ENCODE results near the gene LMBR1. TPM values are rescaled to one million over a fixed set of nuclear protein-coding genes. Genes with fewer than 3 reads are reported as not detected.

LMBR1 gene
- total and polyA plus RNA-seq, 2 of the 4 experiments (the other 2 are of a cell fraction), result 11.9 to 19.9 TPM

DNA sequence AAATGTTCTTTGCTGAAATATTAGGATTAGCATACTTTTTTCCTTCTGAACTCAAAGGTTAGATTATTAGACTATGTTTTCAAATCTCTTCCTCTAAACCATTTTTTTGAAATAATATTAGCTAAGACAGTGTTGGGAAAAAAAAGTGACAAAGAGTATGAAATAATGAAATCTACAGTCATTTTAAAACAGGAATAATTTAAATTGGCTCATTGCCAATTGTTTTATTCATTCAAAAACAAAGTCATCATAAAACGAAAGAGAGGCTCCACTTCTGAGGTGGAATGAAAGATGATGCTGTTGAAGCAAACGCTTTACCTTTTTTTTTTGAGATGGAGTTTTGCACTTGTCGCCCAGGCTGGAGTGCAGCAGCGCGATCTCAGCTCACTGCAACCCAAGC, 201.2 kb downstream of the LMBR1 start:
- dilution Hi-C loops (cut with HindIII; ENCODE audit: low sequenced_read_pairs, unreplicated experiment), result no loop called here
- no CpG with 5 or more reads among the region's 5 CpGs for WGBS, 2 experiments (ENCODE audit: extremely low coverage in 2 of 2, insufficient read length in 1 of 2)

More for the DNA sequence above, 201.2 kb downstream of the LMBR1 start:
- H3K23ac ChIP-seq (ENCODE audit: low read depth, low read length), result no peak overlapping the region
- no peaks in the 10 kb centered on the region for H4K20me1 ChIP-seq (ENCODE audit: insufficient read depth, low read length)
- H3K36me3 ChIP-seq (ENCODE audit: control insufficient read depth, insufficient read depth, low read length), result no peaks in the 10 kb centered on the region
- H3K27me3 ChIP-seq (ENCODE audit: control insufficient read depth, insufficient read depth, low read length), result no peaks in the 10 kb centered on the region
- H3K4ac ChIP-seq (ENCODE audit: low read depth, low read length), result no peak overlapping the region
- H3K9me1 ChIP-seq (ENCODE audit: insufficient read depth, low read length), result peaks cover 6% of the 10 kb centered on the region; the same call in 1 of the 2 replicates
- no peak overlapping the region for H2BK5ac ChIP-seq (ENCODE audit: low read depth, low read length, poor library complexity, severe bottlenecking)
- no peaks in the 10 kb centered on the region; a peak in 1 of 4 replicates for H3K79me1 ChIP-seq (ENCODE audit: low read depth in 1 of 2, low read length in 2 of 2)
- H4K91ac ChIP-seq (ENCODE audit: insufficient read depth, low read depth, low read length), result no peak overlapping the region
- in situ Hi-C loops (cut with MboI; ENCODE audit: low sequenced_read_pairs), result no loop called here
- no peak overlapping the region for H2BK20ac ChIP-seq (ENCODE audit: low read depth, low read length)
- no peak overlapping the region for H2AK5ac ChIP-seq (ENCODE audit: low read depth, low read length)
- H3K18ac ChIP-seq (ENCODE audit: low read depth, low read length), result no peak overlapping the region
- ChIA-PET POLR2A (ENCODE audit: unreplicated experiment) (interaction anchor here (0.6 kb wide), 1 partner anchor 126 kb away, joined by 3 read pairs; no protein-coding TSS in a partner anchor), CTCF (no interaction called here)
- no peaks in the 10 kb centered on the region for H3K9me3 ChIP-seq (ENCODE audit: control insufficient read depth, insufficient read depth, low read length)
- TF ChIP-seq, protein P1, sequence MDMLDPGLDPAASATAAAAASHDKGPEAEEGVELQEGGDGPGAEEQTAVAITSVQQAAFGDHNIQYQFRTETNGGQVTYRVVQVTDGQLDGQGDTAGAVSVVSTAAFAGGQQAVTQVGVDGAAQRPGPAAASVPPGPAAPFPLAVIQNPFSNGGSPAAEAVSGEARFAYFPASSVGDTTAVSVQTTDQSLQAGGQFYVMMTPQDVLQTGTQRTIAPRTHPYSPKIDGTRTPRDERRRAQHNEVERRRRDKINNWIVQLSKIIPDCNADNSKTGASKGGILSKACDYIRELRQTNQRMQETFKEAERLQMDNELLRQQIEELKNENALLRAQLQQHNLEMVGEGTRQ (IDR thresholded peaks at IDR 0.05; ENCODE audit: low read depth, low read length), result no peak
- no peak for TF ChIP-seq MAFK (IDR thresholded peaks at IDR 0.05; ENCODE audit: low read depth, low read length)
- no peak for TF ChIP-seq CEBPB (IDR thresholded peaks at IDR 0.05; ENCODE audit: low read depth, low read length)
- TF ChIP-seq, protein P2, sequence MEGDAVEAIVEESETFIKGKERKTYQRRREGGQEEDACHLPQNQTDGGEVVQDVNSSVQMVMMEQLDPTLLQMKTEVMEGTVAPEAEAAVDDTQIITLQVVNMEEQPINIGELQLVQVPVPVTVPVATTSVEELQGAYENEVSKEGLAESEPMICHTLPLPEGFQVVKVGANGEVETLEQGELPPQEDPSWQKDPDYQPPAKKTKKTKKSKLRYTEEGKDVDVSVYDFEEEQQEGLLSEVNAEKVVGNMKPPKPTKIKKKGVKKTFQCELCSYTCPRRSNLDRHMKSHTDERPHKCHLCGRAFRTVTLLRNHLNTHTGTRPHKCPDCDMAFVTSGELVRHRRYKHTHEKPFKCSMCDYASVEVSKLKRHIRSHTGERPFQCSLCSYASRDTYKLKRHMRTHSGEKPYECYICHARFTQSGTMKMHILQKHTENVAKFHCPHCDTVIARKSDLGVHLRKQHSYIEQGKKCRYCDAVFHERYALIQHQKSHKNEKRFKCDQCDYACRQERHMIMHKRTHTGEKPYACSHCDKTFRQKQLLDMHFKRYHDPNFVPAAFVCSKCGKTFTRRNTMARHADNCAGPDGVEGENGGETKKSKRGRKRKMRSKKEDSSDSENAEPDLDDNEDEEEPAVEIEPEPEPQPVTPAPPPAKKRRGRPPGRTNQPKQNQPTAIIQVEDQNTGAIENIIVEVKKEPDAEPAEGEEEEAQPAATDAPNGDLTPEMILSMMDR (conservative IDR thresholded peaks at IDR 0.05; ENCODE audit: low read depth, low read length), result no peak
- TF ChIP-seq NFE2L2 (IDR thresholded peaks at IDR 0.05; ENCODE audit: low read depth, low read length), result no peak
- TF ChIP-seq CHD1 (IDR thresholded peaks at IDR 0.05; ENCODE audit: low read depth, low read length), result no peak
- no peak overlapping the region for H2BK120ac ChIP-seq (ENCODE audit: low read depth, low read length)
- H3K4me3 ChIP-seq (ENCODE audit: insufficient read depth, low read depth, low read length), result no peak overlapping the region
- intact Hi-C loops (cut with micrococcal nuclease), result no loop called here
- no peak overlapping the region for H3K27ac ChIP-seq (ENCODE audit: insufficient read depth, low read length)
- BruUV-seq (replicated peaks), result TSS peak; percentile 27
- no peak overlapping the region for H3K14ac ChIP-seq (replicated peaks; ENCODE audit: low read depth, low read length)
- no peak overlapping the region for H3K56ac ChIP-seq (ENCODE audit: extremely low read depth, insufficient read depth, low read length)
- no peak overlapping the region for H2AFZ ChIP-seq (replicated peaks; ENCODE audit: low read length, poor library complexity)
- H2BK15ac ChIP-seq (ENCODE audit: low read depth, low read length), result no peak overlapping the region
- H3K4me2 ChIP-seq (ENCODE audit: low read depth, low read length), result no peak overlapping the region
- H3K4me1 ChIP-seq (ENCODE audit: control insufficient read depth, insufficient read depth, low read length), result no peaks in the 10 kb centered on the region
- no peak overlapping the region for H3K9ac ChIP-seq (ENCODE audit: low read depth, low read length)
- ATAC-seq (ENCODE audit: low read depth), result no peak
- DNase-seq, result no peak
- H4K5ac ChIP-seq (ENCODE audit: low read depth, low read length), result no peak overlapping the region
- no peak overlapping the region for H2AK9ac ChIP-seq (replicated peaks; ENCODE audit: low read depth, low read length, poor library complexity)
- H4K8ac ChIP-seq (ENCODE audit: low read depth in 2 of 2, low read length in 2 of 2), result no peak overlapping the region

Measured in IMR-90 (cell line).